Measurements from ENCODE around the gene ZEB2.

DNA sequence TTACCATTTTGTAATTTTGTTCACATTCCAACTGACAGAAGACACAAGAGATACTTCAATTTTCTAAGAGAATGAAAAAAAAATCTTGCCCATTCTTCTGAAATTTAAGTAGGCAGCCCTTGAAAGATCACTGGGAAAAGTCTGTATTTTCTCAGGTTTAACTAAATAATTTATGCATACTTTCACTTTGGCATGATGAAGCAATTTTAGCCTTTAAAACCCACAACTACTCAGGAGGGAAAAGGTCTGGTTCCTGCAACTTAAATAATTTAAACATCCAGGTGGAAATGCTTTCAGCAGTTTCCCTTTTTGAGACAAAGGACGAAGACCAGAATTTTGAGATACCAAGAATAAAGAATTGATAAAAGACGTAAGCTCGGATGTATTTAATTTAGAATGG lies 61.4 kb downstream of the ZEB2 start:
- TF ChIP-seq POLR2AphosphoS5 (IDR thresholded peaks at IDR 0.05), result no peak
- TF ChIP-seq, protein P1, sequence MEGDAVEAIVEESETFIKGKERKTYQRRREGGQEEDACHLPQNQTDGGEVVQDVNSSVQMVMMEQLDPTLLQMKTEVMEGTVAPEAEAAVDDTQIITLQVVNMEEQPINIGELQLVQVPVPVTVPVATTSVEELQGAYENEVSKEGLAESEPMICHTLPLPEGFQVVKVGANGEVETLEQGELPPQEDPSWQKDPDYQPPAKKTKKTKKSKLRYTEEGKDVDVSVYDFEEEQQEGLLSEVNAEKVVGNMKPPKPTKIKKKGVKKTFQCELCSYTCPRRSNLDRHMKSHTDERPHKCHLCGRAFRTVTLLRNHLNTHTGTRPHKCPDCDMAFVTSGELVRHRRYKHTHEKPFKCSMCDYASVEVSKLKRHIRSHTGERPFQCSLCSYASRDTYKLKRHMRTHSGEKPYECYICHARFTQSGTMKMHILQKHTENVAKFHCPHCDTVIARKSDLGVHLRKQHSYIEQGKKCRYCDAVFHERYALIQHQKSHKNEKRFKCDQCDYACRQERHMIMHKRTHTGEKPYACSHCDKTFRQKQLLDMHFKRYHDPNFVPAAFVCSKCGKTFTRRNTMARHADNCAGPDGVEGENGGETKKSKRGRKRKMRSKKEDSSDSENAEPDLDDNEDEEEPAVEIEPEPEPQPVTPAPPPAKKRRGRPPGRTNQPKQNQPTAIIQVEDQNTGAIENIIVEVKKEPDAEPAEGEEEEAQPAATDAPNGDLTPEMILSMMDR (IDR thresholded peaks at IDR 0.05), result no peak
